HCT116 (cell line): ENCODE results near the gene STXBP5. TPM values are rescaled to one million over a fixed set of nuclear protein-coding genes. Genes with fewer than 3 reads are reported as not detected.

Experiments used
- ATAC-seq: fragments of 200-7000 bp; cut with Tn5 transposase; 2 replicates; pipeline ENCODE4 v1.9.1; 2020; ENCODE audit warnings: mild to moderate bottlenecking, moderate library complexity
- BruUV-seq: library from RNA; stranded (reverse); fragments of 400-500 nt; replicated peaks from 2 replicates; lab custom pipeline; 2021; lab: Mats Ljungman, UMichigan
- CTCF ChIA-PET: fragments of 300-600 bp; sonication (Branson Sonifier 250); formaldehyde crosslinking; loops from one replicate; lab custom pipeline; 2021; ENCODE audit warnings: antibody characterized with exemption; lab: Charles Lee
- POLR2A ChIA-PET: fragments of 300-600, 350-600 bp; sonication (Branson Sonifier 250); formaldehyde crosslinking; loops from one replicate; lab custom pipeline; 2021; ENCODE audit warnings: antibody characterized with exemption; lab: Charles Lee
- RAD21 ChIA-PET, 2 experiments: fragments of 300-600 bp; sonication (Branson Sonifier 250); formaldehyde crosslinking; loops; one replicate each; lab custom pipeline; 2023; ENCODE audit warnings: low total read pairs in 2 of 2; ENCODE audit not compliant: uncharacterized antibody in 2 of 2, unreplicated experiment in 2 of 2, low non-redundant PET in 1 of 2; lab: Charles Lee
- DNase-seq: peaks from one replicate; pipeline ENCODE4 v3.0.0-alpha.2; 2010; ENCODE audit warnings: low read depth, low spot score
- H2AFZ ChIP-seq: fragments of 200-600 bp; shearing (Covaris generic), sonication (generic); 2 replicates; pipeline ENCODE4 v1.6.1; 2017; ENCODE audit warnings: low read depth, mixed run types, mixed read lengths, antibody characterized with exemption, low read length; ENCODE audit not compliant: poor library complexity, severe bottlenecking
- H3K27ac ChIP-seq: 2 replicates; pipeline ENCODE4 v1.5.1; 2012; ENCODE audit warnings: low read depth, low read length
- H3K27me3 ChIP-seq: fragments of 200-600 bp; sonication (generic); 2 replicates; pipeline ENCODE4 v1.6.1; 2016; ENCODE audit warnings: mixed run types, low read length, mixed read lengths; ENCODE audit not compliant: insufficient read depth
- H3K36me3 ChIP-seq, 2 experiments: fragments of 200-500 bp in 1 of 2; fragments of 200-600 bp in 1 of 2; sonication (Bioruptor generic) in 1 of 2; sonication (generic) in 1 of 2; 2 replicates each; pipeline versions ENCODE4 v1.5.1 to v1.6.1; 2014 to 2016; ENCODE audit warnings: low read length in 2 of 2, inconsistent platforms in 1 of 2, mixed read lengths in 1 of 2, mixed run types in 1 of 2; ENCODE audit not compliant: insufficient read depth in 2 of 2, control insufficient read depth in 1 of 2
- H3K4me1 ChIP-seq, 2 experiments: fragments of 200-600 bp in 1 of 2; sonication (generic) in 1 of 2; 2 replicates each; pipeline versions ENCODE4 v1.5.1 to v1.6.1; 2012 to 2017; ENCODE audit warnings: low read length in 2 of 2, inconsistent platforms in 1 of 2, mild to moderate bottlenecking in 1 of 2, mixed read lengths in 1 of 2, mixed run types in 1 of 2, moderate library complexity in 1 of 2; ENCODE audit not compliant: insufficient read depth in 2 of 2, control insufficient read depth in 1 of 2
- H3K4me2 ChIP-seq: fragments of 200-600 bp; sonication (generic); 2 replicates; pipeline ENCODE4 v1.6.1; 2017; ENCODE audit warnings: mixed run types, low read length, mixed read lengths
- H3K4me3 ChIP-seq, 2 experiments: fragments of 200-600 bp in 1 of 2; sonication (generic) in 1 of 2; replicated peaks in 1 of 2; 2 replicates each; pipeline ENCODE4 v1.5.1; 2011 to 2016; ENCODE audit warnings: low read length in 2 of 2, control low read depth in 1 of 2, low read depth in 1 of 2, mild to moderate bottlenecking in 1 of 2, mixed read lengths in 1 of 2, mixed run types in 1 of 2
- H3K79me2 ChIP-seq: fragments of 200-600 bp; sonication (generic); 2 replicates; pipeline ENCODE4 v1.6.1; 2017; ENCODE audit warnings: mild to moderate bottlenecking, mixed run types, low read length, moderate library complexity, mixed read lengths; ENCODE audit not compliant: insufficient read depth
- H3K9ac ChIP-seq: fragments of 200-600 bp; sonication (generic); 2 replicates; pipeline ENCODE4 v1.6.1; 2016; ENCODE audit warnings: low read length, mixed read lengths
- H3K9me2 ChIP-seq: fragments of 200-600 bp; sonication (generic), shearing (Covaris generic); 2 replicates; pipeline ENCODE4 v1.6.1; 2017; ENCODE audit warnings: mixed run types, mild to moderate bottlenecking, moderate library complexity; ENCODE audit not compliant: insufficient read depth
- H3K9me3 ChIP-seq, 2 experiments: fragments of 200-500 bp in 1 of 2; fragments of 200-600 bp in 1 of 2; sonication (Bioruptor generic) in 1 of 2; sonication (generic) in 1 of 2; 2 replicates each; pipeline ENCODE4 v1.6.1; 2014 to 2017; ENCODE audit warnings: low read length in 2 of 2, mixed read lengths in 2 of 2, inconsistent platforms in 1 of 2, low read depth in 1 of 2, mild to moderate bottlenecking in 1 of 2, mixed run types in 1 of 2, moderate library complexity in 1 of 2; ENCODE audit not compliant: control insufficient read depth in 1 of 2, insufficient read depth in 1 of 2
- H4K20me1 ChIP-seq: fragments of 200-600 bp; sonication (generic), shearing (Covaris generic); 2 replicates; pipeline ENCODE4 v1.6.1; 2017; ENCODE audit warnings: mixed run types, mild to moderate bottlenecking, moderate library complexity; ENCODE audit not compliant: insufficient read depth
- CEBPB ChIP-seq: IDR thresholded peaks from 2 replicates; pipeline ENCODE4 v1.6.1; 2012; ENCODE audit warnings: low read depth
- EZH2 ChIP-seq: fragments of 200-600 bp; sonication (generic); IDR thresholded peaks from 2 replicates; pipeline ENCODE4 v1.6.1; 2017; ENCODE audit warnings: antibody characterized with exemption, mixed run types
- EZH2phosphoT487 ChIP-seq: fragments of 200-600 bp; IDR thresholded peaks from 2 replicates; pipeline ENCODE4 v1.6.1; 2018; ENCODE audit warnings: antibody characterized with exemption, borderline replicate concordance
- JUND ChIP-seq: IDR thresholded peaks from 2 replicates; pipeline ENCODE4 v1.6.1; 2012
- RAD21 ChIP-seq: IDR thresholded peaks from 2 replicates; pipeline ENCODE4 v1.6.1; 2012; ENCODE audit warnings: low read depth, mild to moderate bottlenecking
- SIN3A ChIP-seq: IDR thresholded peaks from 2 replicates; pipeline ENCODE4 v1.6.1; 2012; ENCODE audit warnings: low read depth
- SRF ChIP-seq: IDR thresholded peaks from 2 replicates; pipeline ENCODE4 v1.6.1; 2012; ENCODE audit warnings: low read depth
- TCF7L2 ChIP-seq: IDR thresholded peaks from 2 replicates; pipeline ENCODE4 v1.7.0; 2011; ENCODE audit warnings: borderline replicate concordance, inconsistent platforms; ENCODE audit not compliant: insufficient read depth, insufficient read length; ENCODE audit errors: extremely low read depth
- YY1 ChIP-seq: IDR thresholded peaks from 2 replicates; pipeline ENCODE4 v1.6.1; 2011; ENCODE audit warnings: low read length, low read depth, moderate library complexity, mild to moderate bottlenecking; ENCODE audit not compliant: insufficient replicate concordance; ENCODE audit errors: extremely low read depth
- ZFX ChIP-seq: fragments of 450-650 bp; IDR thresholded peaks from 2 replicates; pipeline ENCODE4 v1.6.1; 2017
- intact Hi-C: fragments of 100-400 bp; cut with micrococcal nuclease; formaldehyde crosslinking; loops from 2 replicates; pipeline ENCODE4 v1.10.0; 2022
- total RNA-seq: library from RNA; stranded (reverse); gene quantifications from one replicate; pipeline ENCODE4 v1.2.1, GENCODE V29; 2021; ENCODE audit not compliant: unreplicated experiment
- TF ChIP-seq, protein P1 (sequence below): IDR thresholded peaks from 2 replicates; pipeline ENCODE4 v1.6.1; 2011; ENCODE audit warnings: mild to moderate bottlenecking, low read length, moderate library complexity; ENCODE audit not compliant: insufficient replicate concordance; ENCODE audit errors: extremely low read depth
- TF ChIP-seq, protein P2 (sequence below): IDR thresholded peaks from 2 replicates; pipeline ENCODE4 v1.6.1; 2012; ENCODE audit warnings: low read depth
- TF ChIP-seq, protein P3 (sequence below): IDR thresholded peaks from 2 replicates; pipeline ENCODE4 v1.6.1; 2012

Gene STXBP5
- total RNA-seq, 1 experiment from 2014 or later = 12.6 TPM

DNA sequence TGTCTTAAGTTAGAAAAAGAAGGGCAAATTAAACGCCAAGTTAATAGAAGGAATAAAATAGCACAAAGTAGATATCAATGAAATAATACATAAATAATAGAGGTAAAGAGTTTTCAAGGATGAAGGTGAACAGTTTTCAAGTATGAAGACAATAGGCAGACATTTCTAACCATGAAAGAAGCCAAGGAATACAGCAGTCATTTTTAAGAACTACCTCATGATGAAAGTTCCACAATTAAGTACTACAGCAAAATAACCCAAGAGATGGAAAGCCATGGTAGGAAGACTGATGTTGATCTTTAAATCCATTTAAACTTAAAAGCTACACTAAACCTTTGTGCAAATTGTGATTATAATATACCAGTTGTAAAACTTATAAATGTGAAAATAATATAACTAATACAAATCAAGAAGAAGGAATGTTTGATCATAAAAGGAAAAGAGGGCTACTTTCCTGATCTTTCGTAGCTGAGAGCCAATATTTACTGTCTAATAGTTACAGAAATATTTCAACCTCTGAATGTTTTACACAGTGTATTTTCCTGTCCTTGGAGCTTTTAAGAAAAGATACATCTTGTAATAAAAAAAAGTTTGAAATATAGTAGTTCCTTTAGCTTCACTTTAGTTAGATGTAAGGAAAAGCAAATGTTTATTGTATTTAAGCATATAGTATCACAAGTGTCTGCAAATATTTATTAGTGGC is 143.1 kb downstream of the STXBP5 start:
- ATAC-seq (no peak), DNase-seq (no peak)
- intact Hi-C loops = no loop called here
- RAD21 ChIA-PET = no interaction called here
- no peaks in the 10 kb centered on the region for H4K20me1 ChIP-seq
- POLR2A ChIA-PET = no interaction called here
- H3K27ac ChIP-seq = no peak overlapping the region
- CTCF ChIA-PET = no interaction called here
- TF ChIP-seq YY1 (no peak), SIN3A (no peak), SRF (no peak), JUND (no peak)
- H3K4me3 ChIP-seq = no peak overlapping the region
- H3K9me2 ChIP-seq = no peaks in the 10 kb centered on the region
- H3K9ac ChIP-seq = no peak overlapping the region
- no peaks in the 10 kb centered on the region for H3K79me2 ChIP-seq
- no peaks in the 10 kb centered on the region for H3K9me3 ChIP-seq
- no peaks in the 10 kb centered on the region for H3K36me3 ChIP-seq
- no TSS peak for BruUV-seq
- H2AFZ ChIP-seq = no peak overlapping the region
- no peaks in the 10 kb centered on the region for H3K27me3 ChIP-seq
- H3K4me1 ChIP-seq = no peaks in the 10 kb centered on the region
- no peak overlapping the region for H3K4me2 ChIP-seq

DNA sequence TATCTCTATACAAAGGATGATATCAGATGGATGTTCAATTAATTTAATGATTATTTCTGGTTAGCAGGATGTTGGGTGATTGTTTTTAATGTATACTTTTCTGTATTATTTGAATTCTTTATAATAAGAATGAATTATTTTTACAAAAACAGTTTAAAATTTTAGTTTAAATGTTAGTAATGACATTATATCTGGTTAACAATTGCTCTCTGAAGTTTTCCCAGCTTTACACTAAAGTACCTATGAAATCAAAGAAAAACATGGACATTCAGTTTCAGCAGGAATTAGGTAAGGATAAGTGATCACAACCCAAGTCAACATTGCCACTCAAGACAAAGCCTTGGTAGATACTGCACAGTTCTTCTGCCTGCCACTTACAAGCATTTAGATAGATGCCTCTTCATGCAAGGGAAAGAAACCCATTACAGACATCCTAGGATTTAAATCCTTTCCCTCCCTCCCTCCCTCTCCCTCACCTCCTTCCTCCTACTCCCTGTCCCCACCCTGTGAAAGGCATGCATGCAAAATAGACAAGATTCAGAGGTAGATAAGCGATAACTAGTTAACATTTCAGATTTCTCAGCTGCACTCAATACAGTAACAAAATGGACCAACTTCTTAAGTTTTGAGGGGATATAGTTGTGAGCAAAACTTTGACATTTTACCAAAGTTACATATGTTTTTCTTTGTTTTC is 143.8 kb downstream of the STXBP5 start:
- no peak overlapping the region for H3K4me3 ChIP-seq
- TF ChIP-seq CEBPB = no peak
- TF ChIP-seq YY1 = no peak
- TF ChIP-seq EZH2 = no peak
- no peak for TF ChIP-seq SRF
- TF ChIP-seq RAD21 = no peak
- TF ChIP-seq TCF7L2 = no peak
- no peak for TF ChIP-seq EZH2phosphoT487
- no peak for TF ChIP-seq ZFX
- TF ChIP-seq, protein P1, sequence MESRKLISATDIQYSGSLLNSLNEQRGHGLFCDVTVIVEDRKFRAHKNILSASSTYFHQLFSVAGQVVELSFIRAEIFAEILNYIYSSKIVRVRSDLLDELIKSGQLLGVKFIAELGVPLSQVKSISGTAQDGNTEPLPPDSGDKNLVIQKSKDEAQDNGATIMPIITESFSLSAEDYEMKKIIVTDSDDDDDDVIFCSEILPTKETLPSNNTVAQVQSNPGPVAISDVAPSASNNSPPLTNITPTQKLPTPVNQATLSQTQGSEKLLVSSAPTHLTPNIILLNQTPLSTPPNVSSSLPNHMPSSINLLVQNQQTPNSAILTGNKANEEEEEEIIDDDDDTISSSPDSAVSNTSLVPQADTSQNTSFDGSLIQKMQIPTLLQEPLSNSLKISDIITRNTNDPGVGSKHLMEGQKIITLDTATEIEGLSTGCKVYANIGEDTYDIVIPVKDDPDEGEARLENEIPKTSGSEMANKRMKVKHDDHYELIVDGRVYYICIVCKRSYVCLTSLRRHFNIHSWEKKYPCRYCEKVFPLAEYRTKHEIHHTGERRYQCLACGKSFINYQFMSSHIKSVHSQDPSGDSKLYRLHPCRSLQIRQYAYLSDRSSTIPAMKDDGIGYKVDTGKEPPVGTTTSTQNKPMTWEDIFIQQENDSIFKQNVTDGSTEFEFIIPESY = no peak
- no peak for TF ChIP-seq SIN3A
- TF ChIP-seq, protein P2, sequence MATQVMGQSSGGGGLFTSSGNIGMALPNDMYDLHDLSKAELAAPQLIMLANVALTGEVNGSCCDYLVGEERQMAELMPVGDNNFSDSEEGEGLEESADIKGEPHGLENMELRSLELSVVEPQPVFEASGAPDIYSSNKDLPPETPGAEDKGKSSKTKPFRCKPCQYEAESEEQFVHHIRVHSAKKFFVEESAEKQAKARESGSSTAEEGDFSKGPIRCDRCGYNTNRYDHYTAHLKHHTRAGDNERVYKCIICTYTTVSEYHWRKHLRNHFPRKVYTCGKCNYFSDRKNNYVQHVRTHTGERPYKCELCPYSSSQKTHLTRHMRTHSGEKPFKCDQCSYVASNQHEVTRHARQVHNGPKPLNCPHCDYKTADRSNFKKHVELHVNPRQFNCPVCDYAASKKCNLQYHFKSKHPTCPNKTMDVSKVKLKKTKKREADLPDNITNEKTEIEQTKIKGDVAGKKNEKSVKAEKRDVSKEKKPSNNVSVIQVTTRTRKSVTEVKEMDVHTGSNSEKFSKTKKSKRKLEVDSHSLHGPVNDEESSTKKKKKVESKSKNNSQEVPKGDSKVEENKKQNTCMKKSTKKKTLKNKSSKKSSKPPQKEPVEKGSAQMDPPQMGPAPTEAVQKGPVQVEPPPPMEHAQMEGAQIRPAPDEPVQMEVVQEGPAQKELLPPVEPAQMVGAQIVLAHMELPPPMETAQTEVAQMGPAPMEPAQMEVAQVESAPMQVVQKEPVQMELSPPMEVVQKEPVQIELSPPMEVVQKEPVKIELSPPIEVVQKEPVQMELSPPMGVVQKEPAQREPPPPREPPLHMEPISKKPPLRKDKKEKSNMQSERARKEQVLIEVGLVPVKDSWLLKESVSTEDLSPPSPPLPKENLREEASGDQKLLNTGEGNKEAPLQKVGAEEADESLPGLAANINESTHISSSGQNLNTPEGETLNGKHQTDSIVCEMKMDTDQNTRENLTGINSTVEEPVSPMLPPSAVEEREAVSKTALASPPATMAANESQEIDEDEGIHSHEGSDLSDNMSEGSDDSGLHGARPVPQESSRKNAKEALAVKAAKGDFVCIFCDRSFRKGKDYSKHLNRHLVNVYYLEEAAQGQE = no peak
- TF ChIP-seq, protein P3, sequence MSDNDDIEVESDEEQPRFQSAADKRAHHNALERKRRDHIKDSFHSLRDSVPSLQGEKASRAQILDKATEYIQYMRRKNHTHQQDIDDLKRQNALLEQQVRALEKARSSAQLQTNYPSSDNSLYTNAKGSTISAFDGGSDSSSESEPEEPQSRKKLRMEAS = no peak

More for the DNA sequence above, 143.8 kb downstream of the STXBP5 start:
- Histone ChIP-seq H3K9ac (no peak overlapping the region), H3K27ac (no peak overlapping the region), H3K27me3 (no peaks in the 10 kb centered on the region), H3K4me2 (no peak overlapping the region), H3K36me3 (no peaks in the 10 kb centered on the region), H3K9me2 (no peaks in the 10 kb centered on the region), H2AFZ (no peak overlapping the region), H4K20me1 (no peaks in the 10 kb centered on the region), H3K9me3 (no peaks in the 10 kb centered on the region), H3K79me2 (no peaks in the 10 kb centered on the region), H3K4me1 (no peaks in the 10 kb centered on the region)
- DNase-seq (no peak), ATAC-seq (no peak)
- POLR2A ChIA-PET = no interaction called here
- RAD21 ChIA-PET = no interaction called here
- intact Hi-C loops = no loop called here
- CTCF ChIA-PET = no interaction called here
- no TSS peak for BruUV-seq
